GM10847 (cell line): ENCODE measurements around the gene HEPACAM2.

Experiments used
- POLR2A ChIP-seq: IDR thresholded peaks from 2 replicates; pipeline ENCODE4 v1.6.1; 2011; ENCODE audit not compliant: insufficient read length; ENCODE audit errors: extremely low read depth

HEPACAM2 gene

GRCh38 chr7:93176992-93177580 lies 49.2 kb downstream of the HEPACAM2 start:
- no peak for TF ChIP-seq POLR2A

- TF ChIP-seq POLR2A = no peak
These were observed 51.0 kb downstream of the HEPACAM2 start for GRCh38 chr7:93175219-93175618.

- no peak for TF ChIP-seq POLR2A
These were observed 53.6 kb downstream of the HEPACAM2 start for GRCh38 chr7:93172683-93173082.

GRCh38 chr7:93171606-93172226 lies 54.6 kb downstream of the HEPACAM2 start:
- TF ChIP-seq POLR2A = no peak

GRCh38 chr7:93165447-93165846 lies 60.8 kb downstream of the HEPACAM2 start:
- TF ChIP-seq POLR2A = no peak

- no peak for TF ChIP-seq POLR2A
These were observed 61.5 kb downstream of the HEPACAM2 start for GRCh38 chr7:93164766-93165165.

GRCh38 chr7:93161181-93161762 lies 65.0 kb downstream of the HEPACAM2 start:
- TF ChIP-seq POLR2A = no peak

GRCh38 chr7:93160410-93160809 lies 65.9 kb downstream of the HEPACAM2 start:
- no peak for TF ChIP-seq POLR2A

- TF ChIP-seq POLR2A = no peak
These were observed 66.8 kb downstream of the HEPACAM2 start for GRCh38 chr7:93159490-93159889.

- no peak for TF ChIP-seq POLR2A
These were observed 69.4 kb downstream of the HEPACAM2 start for GRCh38 chr7:93156884-93157283.

- TF ChIP-seq POLR2A = no peak
These were observed 76.0 kb downstream of the HEPACAM2 start for GRCh38 chr7:93150200-93150835.

GRCh38 chr7:93148727-93149126 lies 77.5 kb downstream of the HEPACAM2 start:
- no peak for TF ChIP-seq POLR2A

- TF ChIP-seq POLR2A = no peak
These were observed 78.1 kb downstream of the HEPACAM2 start, which contains the start of gene SAMD9L for GRCh38 chr7:93148144-93148543. TSS of gene SAMD9L (minus strand) at chr7:93148385. CDS start at chr7:93135971, 12,414 bp downstream.

GRCh38 chr7:93147363-93147762 lies 78.9 kb downstream of the HEPACAM2 start:
- TF ChIP-seq POLR2A = no peak

GRCh38 chr7:93146472-93147141 lies 79.7 kb downstream of the HEPACAM2 start:
- TF ChIP-seq POLR2A = no peak
